ENCODE data around the gene TMEM207.

Gene TMEM207

DNA sequence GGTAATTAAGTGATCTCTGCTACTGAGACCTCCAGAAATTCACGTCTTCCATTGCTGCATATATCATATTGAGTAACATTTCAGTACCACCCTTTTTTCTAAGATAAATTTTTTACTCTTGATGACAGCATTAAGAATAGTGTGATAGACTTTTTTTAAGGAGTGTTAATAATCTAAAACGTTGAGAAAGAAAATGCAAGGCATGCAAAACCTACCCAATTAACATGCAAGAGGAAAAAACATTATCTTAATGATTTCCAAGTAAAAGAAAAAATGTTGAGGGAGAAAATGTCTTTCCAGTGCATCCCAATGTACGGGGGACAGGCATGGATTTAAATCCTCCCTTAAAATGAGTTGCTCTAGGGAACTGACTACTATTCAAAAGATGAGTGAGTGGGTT is 61.0 kb downstream of the TMEM207 start:
- H3K9me3 ChIP-seq (ENCODE audit: control insufficient read depth, insufficient read depth, low read length) = no peaks in the 10 kb centered on the region
- no peaks in the 10 kb centered on the region for H3K27me3 ChIP-seq (ENCODE audit: control insufficient read depth, insufficient read depth, low read length)
- H3K27ac ChIP-seq (ENCODE audit: low read length) = no peak overlapping the region
- H3K4me3 ChIP-seq (ENCODE audit: low read length) = no peak overlapping the region
- H3K4me1 ChIP-seq (ENCODE audit: control insufficient read depth, insufficient read depth, low read length) = no peaks in the 10 kb centered on the region
- H3K36me3 ChIP-seq (ENCODE audit: control insufficient read depth, insufficient read depth, low read length) = no peaks in the 10 kb centered on the region
- no CpG with 5 or more reads among the region's 3 CpGs for WGBS (ENCODE audit: insufficient coverage, insufficient read length)
- DNase-seq (ENCODE audit: low read depth, low spot score) = no peak

DNA sequence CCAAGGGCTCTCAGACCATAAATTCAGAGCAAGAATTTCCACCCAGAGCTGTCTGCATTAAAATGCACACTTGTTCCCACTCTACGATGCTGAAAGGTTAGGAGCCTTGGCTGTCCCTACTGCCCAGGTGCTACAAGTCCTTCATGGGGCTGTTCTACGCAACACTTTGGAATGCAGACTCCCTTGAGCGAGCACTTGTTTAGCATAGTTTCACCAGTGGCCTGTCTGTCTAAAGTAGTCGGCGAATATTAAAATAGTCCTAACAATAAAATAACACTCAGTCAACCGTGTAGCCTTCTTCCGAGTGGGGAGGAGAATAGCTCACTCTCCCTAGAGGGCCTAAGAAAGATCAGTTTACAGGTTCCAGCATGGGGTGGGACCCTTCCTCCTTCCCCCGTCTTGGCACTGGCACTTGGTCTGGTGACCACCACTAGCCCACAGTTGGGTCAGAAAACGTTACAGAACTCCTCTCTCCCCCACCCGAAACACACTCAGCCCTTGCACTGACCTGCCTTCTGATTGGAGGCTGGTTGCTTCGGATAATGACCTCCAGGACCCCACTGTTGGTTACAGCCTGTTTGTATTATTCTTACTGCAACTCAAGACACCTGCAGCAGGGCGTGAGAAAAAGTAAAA is 62.0 kb downstream of the TMEM207 start, which contains the start of gene CLDN16:
CLDN16 (plus strand) TSS at position 586 of the 636 bp plus-strand sequence. CDS start 167 bp downstream, outside the sequence.
- Histone ChIP-seq H3K4me1 (ENCODE audit: control insufficient read depth, insufficient read depth, low read length) (no peaks in the 10 kb centered on the region), H3K27me3 (ENCODE audit: control insufficient read depth, insufficient read depth, low read length) (no peaks in the 10 kb centered on the region), H3K36me3 (ENCODE audit: control insufficient read depth, insufficient read depth, low read length) (no peaks in the 10 kb centered on the region), H3K4me3 (ENCODE audit: low read length) (no peak within 1 kb of the TSS), H3K27ac (ENCODE audit: low read length) (no peak within 1 kb of the TSS), H3K9me3 (ENCODE audit: control insufficient read depth, insufficient read depth, low read length) (no peaks in the 10 kb centered on the region)
- WGBS (ENCODE audit: insufficient coverage, insufficient read length) = no CpG with 5 or more reads among the region's 12 CpGs
- no peak for DNase-seq (ENCODE audit: low read depth, low spot score)

DNA sequence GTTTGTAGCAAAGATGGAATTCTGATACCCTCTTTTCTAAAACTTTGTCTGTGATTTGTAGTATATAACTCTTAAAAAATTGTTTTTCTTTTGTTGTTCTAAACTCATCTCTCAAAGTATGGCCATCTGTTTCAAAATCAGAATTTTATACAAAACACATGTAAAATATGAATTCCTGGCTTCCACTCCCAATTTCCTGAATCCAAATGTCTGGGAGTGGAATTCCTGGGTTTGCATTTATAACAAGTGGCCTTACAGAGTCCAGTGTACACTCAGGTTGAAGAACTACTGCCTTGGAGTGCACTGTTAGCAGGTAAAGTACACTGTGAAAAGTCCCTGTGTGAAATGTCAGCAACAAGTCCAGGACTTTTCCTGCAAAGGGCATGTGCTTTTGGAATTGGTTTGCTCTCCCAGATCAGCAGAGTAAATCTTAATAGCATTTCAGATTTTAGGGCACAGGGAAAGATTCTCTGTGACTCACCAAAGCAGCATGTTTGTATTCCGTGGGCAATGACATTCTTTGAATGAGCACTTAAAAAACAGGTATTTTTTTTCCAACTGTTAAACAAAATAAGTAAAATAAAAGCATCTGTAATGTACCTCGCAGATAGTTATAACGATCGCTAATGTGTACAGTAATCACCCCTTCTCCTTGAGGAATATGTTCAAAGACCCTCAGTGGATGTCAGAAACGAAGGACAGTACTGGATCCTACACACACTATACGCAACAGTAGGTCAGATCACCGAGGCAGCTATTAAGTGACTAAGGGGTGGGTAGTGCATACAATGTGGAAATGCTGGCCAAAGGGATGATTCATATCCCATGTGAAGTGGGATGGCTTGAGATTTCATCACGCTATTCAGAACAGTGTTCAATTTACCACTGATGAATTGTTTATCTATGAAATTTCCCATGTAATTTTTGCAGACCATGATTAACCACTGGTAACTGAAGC is 63.7 kb downstream of the TMEM207 start:
- no peak overlapping the region for H3K27ac ChIP-seq (ENCODE audit: low read length)
- no peak for DNase-seq (ENCODE audit: low read depth, low spot score)

DNA sequence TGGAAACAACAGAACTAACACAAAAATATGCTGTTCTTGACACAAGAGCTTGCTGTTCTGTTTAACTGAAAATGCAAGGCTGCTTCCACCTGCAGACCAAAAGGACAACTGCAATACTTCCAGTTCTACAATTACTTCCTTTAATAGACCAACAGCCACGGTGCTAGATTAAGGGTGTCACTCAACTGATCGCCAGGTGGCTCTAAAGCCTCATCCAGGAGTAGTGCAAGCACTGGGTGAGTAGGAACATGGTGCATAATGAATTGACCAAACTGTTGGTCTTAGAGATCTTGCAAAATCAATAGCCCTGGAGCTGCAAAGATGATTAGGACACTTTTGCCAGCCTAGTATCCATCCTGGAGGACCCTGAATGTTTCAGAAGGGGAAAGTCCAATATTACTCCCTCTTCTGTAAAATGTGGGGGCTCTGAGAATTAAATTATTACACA is 65.4 kb downstream of the TMEM207 start:
- no peaks in the 10 kb centered on the region for H3K36me3 ChIP-seq (ENCODE audit: control insufficient read depth, insufficient read depth, low read length)
- H3K4me1 ChIP-seq (ENCODE audit: control insufficient read depth, insufficient read depth, low read length) = no peaks in the 10 kb centered on the region
- no peaks in the 10 kb centered on the region for H3K27me3 ChIP-seq (ENCODE audit: control insufficient read depth, insufficient read depth, low read length)
- H3K9me3 ChIP-seq (ENCODE audit: control insufficient read depth, insufficient read depth, low read length) = no peaks in the 10 kb centered on the region
- H3K4me3 ChIP-seq (ENCODE audit: low read length) = no peak overlapping the region
- no peak for DNase-seq (ENCODE audit: low read depth, low spot score)
- no peak overlapping the region for H3K27ac ChIP-seq (ENCODE audit: low read length)
- whole genome bisulfite sequencing (ENCODE audit: insufficient coverage, insufficient read length) = no CpG with 5 or more reads among the region's 2 CpGs

More for the DNA sequence above, 63.7 kb downstream of the TMEM207 start:
- no peaks in the 10 kb centered on the region for H3K36me3 ChIP-seq (ENCODE audit: control insufficient read depth, insufficient read depth, low read length)
- no peak overlapping the region for H3K4me3 ChIP-seq (ENCODE audit: low read length)
- H3K27me3 ChIP-seq (ENCODE audit: control insufficient read depth, insufficient read depth, low read length) = no peaks in the 10 kb centered on the region
- H3K4me1 ChIP-seq (ENCODE audit: control insufficient read depth, insufficient read depth, low read length) = no peaks in the 10 kb centered on the region
- no CpG with 5 or more reads among the region's 8 CpGs for WGBS (ENCODE audit: insufficient coverage, insufficient read length)
- H3K9me3 ChIP-seq (ENCODE audit: control insufficient read depth, insufficient read depth, low read length) = no peaks in the 10 kb centered on the region

DNA sequence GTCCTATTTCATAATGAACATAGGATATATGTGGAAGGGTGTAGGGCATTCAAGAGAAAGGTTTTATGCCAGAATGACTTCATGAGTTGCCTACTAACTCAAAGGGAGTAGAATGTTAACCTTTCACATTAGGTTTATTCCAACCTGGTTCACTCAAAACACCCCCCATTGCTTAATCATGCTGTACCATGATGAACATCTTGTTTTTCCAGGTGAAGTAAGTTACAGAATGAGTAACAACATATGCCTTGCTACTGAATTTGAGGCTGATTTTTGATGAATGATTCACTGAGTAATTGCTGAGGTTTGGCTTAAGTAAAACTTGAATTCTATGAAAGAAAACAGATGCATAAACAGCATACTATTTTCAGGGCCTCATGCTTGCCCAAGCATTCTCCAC is 67.6 kb downstream of the TMEM207 start:
- H3K27ac ChIP-seq (ENCODE audit: low read length) = no peak overlapping the region
- DNase-seq (ENCODE audit: low read depth, low spot score) = no peak
- no peak overlapping the region for H3K4me3 ChIP-seq (ENCODE audit: low read length)
- no peaks in the 10 kb centered on the region for H3K36me3 ChIP-seq (ENCODE audit: control insufficient read depth, insufficient read depth, low read length)
- H3K9me3 ChIP-seq (ENCODE audit: control insufficient read depth, insufficient read depth, low read length) = no peaks in the 10 kb centered on the region
- no peaks in the 10 kb centered on the region for H3K4me1 ChIP-seq (ENCODE audit: control insufficient read depth, insufficient read depth, low read length)
- no peaks in the 10 kb centered on the region for H3K27me3 ChIP-seq (ENCODE audit: control insufficient read depth, insufficient read depth, low read length)

DNA sequence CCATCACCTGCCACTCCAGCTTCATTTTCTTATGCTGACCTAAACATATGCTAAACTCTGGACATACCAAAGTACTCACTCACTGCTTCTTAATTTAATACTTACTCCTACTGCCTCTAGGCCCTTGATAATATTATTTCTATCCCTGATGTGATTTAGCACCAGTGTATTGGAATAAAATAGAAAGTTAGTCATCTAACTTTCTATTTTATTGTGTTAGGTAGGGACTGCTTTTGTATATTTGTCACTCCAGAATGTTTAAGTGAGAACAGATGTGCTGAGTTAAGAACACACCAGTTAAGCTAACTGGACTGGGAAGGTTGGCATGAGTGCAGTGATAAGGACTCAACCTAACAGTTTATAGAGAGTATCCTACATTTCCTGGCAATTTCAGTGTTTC is 68.3 kb downstream of the TMEM207 start:
- DNase-seq (ENCODE audit: low read depth, low spot score) = no peak
- H3K27me3 ChIP-seq (ENCODE audit: control insufficient read depth, insufficient read depth, low read length) = no peaks in the 10 kb centered on the region
- no peak overlapping the region for H3K4me3 ChIP-seq (ENCODE audit: low read length)
- no peaks in the 10 kb centered on the region for H3K9me3 ChIP-seq (ENCODE audit: control insufficient read depth, insufficient read depth, low read length)
- H3K4me1 ChIP-seq (ENCODE audit: control insufficient read depth, insufficient read depth, low read length) = no peaks in the 10 kb centered on the region
- H3K27ac ChIP-seq (ENCODE audit: low read length) = no peak overlapping the region
- no peaks in the 10 kb centered on the region for H3K36me3 ChIP-seq (ENCODE audit: control insufficient read depth, insufficient read depth, low read length)

DNA sequence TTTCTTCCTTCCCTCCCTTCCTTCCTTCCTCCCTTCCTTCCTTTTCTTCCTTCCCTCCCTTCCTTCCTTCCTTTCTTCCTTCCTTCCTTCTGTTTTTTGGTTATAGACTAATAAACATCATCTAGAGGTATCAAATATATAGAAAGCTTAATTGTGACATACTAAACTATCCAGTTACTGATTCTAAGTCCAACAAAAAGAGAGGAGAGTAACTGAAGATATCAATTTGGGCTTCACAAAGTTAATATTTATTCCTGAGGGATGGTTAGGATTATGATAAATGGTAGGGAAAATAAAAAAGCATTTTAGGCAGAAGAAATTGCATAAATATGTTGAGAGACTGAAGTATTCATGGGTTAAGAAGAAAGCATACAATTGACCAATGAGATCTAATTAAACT is 69.5 kb downstream of the TMEM207 start:
- DNase-seq (ENCODE audit: low read depth, low spot score) = no peak
- no peaks in the 10 kb centered on the region for H3K27me3 ChIP-seq (ENCODE audit: control insufficient read depth, insufficient read depth, low read length)
- H3K9me3 ChIP-seq (ENCODE audit: control insufficient read depth, insufficient read depth, low read length) = no peaks in the 10 kb centered on the region
- H3K36me3 ChIP-seq (ENCODE audit: control insufficient read depth, insufficient read depth, low read length) = no peaks in the 10 kb centered on the region
- H3K4me1 ChIP-seq (ENCODE audit: control insufficient read depth, insufficient read depth, low read length) = no peaks in the 10 kb centered on the region
- H3K4me3 ChIP-seq (ENCODE audit: low read length) = no peak overlapping the region
- H3K27ac ChIP-seq (ENCODE audit: low read length) = no peak overlapping the region

Measured in iPS DF 6.9 (cell line).